OCI-LY1 (cell line): Measurements from ENCODE around the gene GNB1L.

Experiments used
- H2AFZ ChIP-seq: fragments of 200-600 bp; sonication (generic), shearing (Covaris generic); 2 replicates; pipeline ENCODE4 v1.6.0; 2014; ENCODE audit warnings: antibody characterized with exemption, mild to moderate bottlenecking, low read length
- H3F3A ChIP-seq: fragments of 200-600 bp; sonication (generic), shearing (Covaris generic); 2 replicates; pipeline ENCODE4 v1.6.0; 2014; ENCODE audit warnings: mild to moderate bottlenecking, antibody characterized with exemption, low read length, moderate library complexity; ENCODE audit not compliant: insufficient read depth
- H3K27ac ChIP-seq: fragments of 200-600 bp; sonication (generic); 2 replicates; pipeline ENCODE4 v1.5.1; 2014; ENCODE audit warnings: low read length, mixed run types, mild to moderate bottlenecking, low read depth; ENCODE audit not compliant: poor library complexity, severe bottlenecking
- H3K27me3 ChIP-seq: fragments of 200-600 bp; sonication (generic); 2 replicates; pipeline ENCODE4 v1.6.0; 2014; ENCODE audit warnings: antibody characterized with exemption, mild to moderate bottlenecking, low read length, moderate library complexity; ENCODE audit not compliant: insufficient read depth
- H3K36me3 ChIP-seq: fragments of 200-600 bp; sonication (generic); 2 replicates; pipeline ENCODE4 v1.6.1; 2014; ENCODE audit warnings: mild to moderate bottlenecking, antibody characterized with exemption, low read length, moderate library complexity, mixed read lengths; ENCODE audit not compliant: insufficient read depth
- H3K4me1 ChIP-seq: fragments of 200-600 bp; sonication (generic); 2 replicates; pipeline ENCODE4 v1.5.1; 2014; ENCODE audit warnings: mild to moderate bottlenecking, low read length, moderate library complexity; ENCODE audit not compliant: insufficient read depth, severe bottlenecking
- H3K4me2 ChIP-seq: fragments of 200-600 bp; sonication (generic), shearing (Covaris generic); 2 replicates; pipeline ENCODE4 v1.6.1; 2014; ENCODE audit warnings: low read length
- H3K4me3 ChIP-seq: fragments of 200-600 bp; sonication (generic); 2 replicates; pipeline ENCODE4 v1.5.1; 2014; ENCODE audit warnings: low read length, low read depth, mild to moderate bottlenecking, mixed read lengths; ENCODE audit not compliant: poor library complexity, severe bottlenecking
- H3K79me2 ChIP-seq: fragments of 200-600 bp; shearing (Covaris generic); 2 replicates; pipeline ENCODE4 v1.6.1; 2016; ENCODE audit warnings: mixed run types, low read length, mixed read lengths; ENCODE audit not compliant: insufficient read depth
- H3K9ac ChIP-seq: fragments of 200-600 bp; sonication (generic), shearing (Covaris generic); 2 replicates; pipeline ENCODE4 v1.6.1; 2014; ENCODE audit warnings: mild to moderate bottlenecking, low read length, mixed read lengths
- H3K9me2 ChIP-seq: fragments of 200-600 bp; sonication (generic), shearing (Covaris generic); 2 replicates; pipeline ENCODE4 v1.6.1; 2014; ENCODE audit warnings: low read depth, mild to moderate bottlenecking, low read length, mixed read lengths
- H3K9me3 ChIP-seq: fragments of 200-600 bp; shearing (Covaris generic); 2 replicates; pipeline ENCODE4 v1.6.1; 2014; ENCODE audit warnings: low read length, mixed read lengths
- H4K20me1 ChIP-seq: fragments of 200-600 bp; sonication (generic), shearing (Covaris generic); 2 replicates; pipeline ENCODE4 v1.6.0; 2016; ENCODE audit warnings: mild to moderate bottlenecking, low read length; ENCODE audit not compliant: insufficient read depth
- CTCF ChIP-seq: fragments of 200-600 bp; sonication (generic), shearing (Covaris generic); IDR thresholded peaks from 2 replicates; pipeline ENCODE4 v1.5.1; 2017; ENCODE audit warnings: mild to moderate bottlenecking, antibody characterized with exemption, low read length, moderate library complexity, mixed read lengths
- EZH2 ChIP-seq: fragments of 200-600 bp; sonication (generic), shearing (Covaris generic); IDR thresholded peaks from 2 replicates; pipeline ENCODE4 v1.8.0; 2017; ENCODE audit warnings: borderline replicate concordance, mixed run types, mild to moderate bottlenecking, antibody characterized with exemption, low read length, moderate library complexity, mixed read lengths

The GNB1L gene

GRCh38 chr22:19873960-19874306, 19.3 kb upstream of the GNB1L start:
- Histone ChIP-seq H2AFZ (no peak overlapping the region), H3F3A (no peaks in the 10 kb centered on the region)

GRCh38 chr22:19873138-19873959, 18.7 kb upstream of the GNB1L start:
- H3K79me2 ChIP-seq, result no peaks in the 10 kb centered on the region
- TF ChIP-seq EZH2, result no peak
- no peak for TF ChIP-seq CTCF
- no peaks in the 10 kb centered on the region for H3K9me2 ChIP-seq
- H3K9ac ChIP-seq, result no peak overlapping the region
- H3K27me3 ChIP-seq, result no peaks in the 10 kb centered on the region; the same call in 1 of the 2 replicates
- peaks cover 17% of the 10 kb centered on the region for H3K4me1 ChIP-seq
- no peak overlapping the region for H2AFZ ChIP-seq
- H3K4me2 ChIP-seq, result no peak overlapping the region
- no peak overlapping the region for H3K4me3 ChIP-seq
- H3F3A ChIP-seq, result no peaks in the 10 kb centered on the region
- H3K27ac ChIP-seq, result no peak overlapping the region
- no peaks in the 10 kb centered on the region for H3K36me3 ChIP-seq
- H3K9me3 ChIP-seq, result no peaks in the 10 kb centered on the region
- no peaks in the 10 kb centered on the region for H4K20me1 ChIP-seq

More at GRCh38 chr22:19873960-19874306, 19.3 kb upstream of the GNB1L start:
- Histone ChIP-seq H3K4me3 (no peak overlapping the region), H3K4me1 (peaks cover 17% of the 10 kb centered on the region), H3K9me2 (no peaks in the 10 kb centered on the region), H3K27me3 (no peaks in the 10 kb centered on the region; the same call in 1 of the 2 replicates), H3K9ac (no peak overlapping the region), H4K20me1 (no peaks in the 10 kb centered on the region), H3K9me3 (no peaks in the 10 kb centered on the region), H3K27ac (no peak overlapping the region), H3K36me3 (no peaks in the 10 kb centered on the region), H3K4me2 (no peak overlapping the region), H3K79me2 (no peaks in the 10 kb centered on the region)
- TF ChIP-seq EZH2 (no peak), CTCF (no peak)

DNA sequence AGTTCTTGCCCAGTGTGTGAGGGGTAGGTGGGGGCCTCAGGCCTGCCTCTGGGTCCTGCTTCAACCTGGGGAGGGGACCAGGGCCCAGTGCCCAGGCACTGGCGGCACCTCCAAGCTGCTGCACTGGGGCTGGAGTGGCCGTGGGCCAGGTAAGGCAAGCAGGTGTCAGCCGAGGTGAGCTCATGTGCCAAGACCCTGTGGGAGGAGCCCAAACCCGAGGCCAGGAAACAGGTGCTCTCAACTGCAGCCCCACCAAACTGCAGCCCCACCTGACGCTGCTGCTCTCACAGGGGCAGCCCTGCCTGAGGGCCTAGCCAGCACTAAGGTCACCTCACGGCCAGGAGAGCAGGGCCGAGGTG, 18.1 kb upstream of the GNB1L start:
- Histone ChIP-seq H3K27me3 (no peaks in the 10 kb centered on the region; the same call in 1 of the 2 replicates), H3K36me3 (no peaks in the 10 kb centered on the region), H3K4me2 (no peak overlapping the region), H3K4me1 (peaks cover 17% of the 10 kb centered on the region), H3K9ac (no peak overlapping the region), H3K27ac (no peak overlapping the region), H3K9me3 (no peaks in the 10 kb centered on the region), H4K20me1 (no peaks in the 10 kb centered on the region), H3K4me3 (no peak overlapping the region), H3F3A (no peaks in the 10 kb centered on the region), H3K9me2 (no peaks in the 10 kb centered on the region), H2AFZ (no peak overlapping the region), H3K79me2 (no peaks in the 10 kb centered on the region)
- TF ChIP-seq CTCF, result no peak
- no peak for TF ChIP-seq EZH2
